HG03097 (cell line): Measurements from ENCODE around the gene MTA1.

Source experiments
- ATAC-seq: cut with Tn5 transposase; IDR thresholded peaks from one replicate; pipeline ENCODE4 v1.9.1; 2021; ENCODE audit not compliant: unreplicated experiment, low FRiP score

The MTA1 gene

GRCh38 chr14:105419195-105420091 lies at the start of gene MTA1:
TSS of gene MTA1 (plus strand) at chr14:105419827. CDS start at chr14:105420036, 209 bp downstream.
- ATAC-seq: no peak

- ATAC-seq: no peak
Measured at GRCh38 chr14:105374389-105374788, 45.2 kb upstream of the MTA1 start.

GRCh38 chr14:105375635-105376057 lies 44.0 kb upstream of the MTA1 start:
- ATAC-seq: no peak

- ATAC-seq: no peak
Measured at GRCh38 chr14:105376521-105377440, 42.8 kb upstream of the MTA1 start.

- no peak for ATAC-seq
Measured at GRCh38 chr14:105377555-105378182, 42.0 kb upstream of the MTA1 start.

- no peak for ATAC-seq
Measured at GRCh38 chr14:105378199-105378598, 41.4 kb upstream of the MTA1 start.

GRCh38 chr14:105378873-105379685 lies 40.5 kb upstream of the MTA1 start:
- ATAC-seq: no peak

- ATAC-seq: no peak
Measured at GRCh38 chr14:105379946-105380345, 39.7 kb upstream of the MTA1 start.

- no peak for ATAC-seq
Measured at GRCh38 chr14:105380756-105381155, 38.9 kb upstream of the MTA1 start.

GRCh38 chr14:105381446-105382342 lies 37.9 kb upstream of the MTA1 start:
- no peak for ATAC-seq

GRCh38 chr14:105382343-105383082 lies 37.1 kb upstream of the MTA1 start:
- ATAC-seq: no peak

GRCh38 chr14:105383083-105383730 lies 36.4 kb upstream of the MTA1 start:
- no peak for ATAC-seq

GRCh38 chr14:105384041-105384557 lies 35.5 kb upstream of the MTA1 start:
- ATAC-seq: no peak

- ATAC-seq: no peak
Measured at GRCh38 chr14:105384605-105385321, 34.9 kb upstream of the MTA1 start.

- ATAC-seq: no peak
Measured at GRCh38 chr14:105385322-105385637, 34.3 kb upstream of the MTA1 start.

GRCh38 chr14:105385698-105386365 lies 33.8 kb upstream of the MTA1 start:
- ATAC-seq: no peak
